HepG2 (cell line): Measurements from ENCODE around the gene ZNF839. TPM values are rescaled to one million over a fixed set of nuclear protein-coding genes. Genes with fewer than 3 reads are reported as not detected.

Experiments
- ATF5 ChIP-seq: sonication (generic); formaldehyde crosslinking; IDR thresholded peaks from 2 replicates; pipeline ENCODE4 v1.4.0; 2020; ENCODE audit warnings: mild to moderate bottlenecking, low read depth, missing genetic modification reagents
- BRCA1 ChIP-seq: sonication (generic); formaldehyde crosslinking; IDR thresholded peaks from 2 replicates; pipeline ENCODE4 v1.4.0; 2020; ENCODE audit warnings: missing genetic modification reagents
- IRX3 ChIP-seq: sonication (generic); formaldehyde crosslinking; IDR thresholded peaks from 2 replicates; pipeline ENCODE4 v1.8.1; 2023; ENCODE audit warnings: mild to moderate bottlenecking, low read depth, missing genetic modification reagents, borderline replicate concordance
- MED8 ChIP-seq: sonication (generic); formaldehyde crosslinking; IDR thresholded peaks from 2 replicates; pipeline ENCODE4 v1.8.1; 2023; ENCODE audit warnings: mild to moderate bottlenecking, missing genetic modification reagents; ENCODE audit not compliant: insufficient replicate concordance
- MYC ChIP-seq: sonication (generic); formaldehyde crosslinking; IDR thresholded peaks from 2 replicates; pipeline ENCODE4 v1.9.0; 2021; ENCODE audit warnings: missing genetic modification reagents, borderline replicate concordance
- PCBP1 ChIP-seq: fragments of 200-400 bp; formaldehyde crosslinking; IDR thresholded peaks from 2 replicates; pipeline ENCODE4 v1.6.1; 2017; ENCODE audit warnings: mild to moderate bottlenecking, low read depth, low read length, borderline replicate concordance
- PCBP2 ChIP-seq: fragments of 200-400 bp; formaldehyde crosslinking; optimal IDR thresholded peaks from 2 replicates; pipeline ENCODE3; 2018; ENCODE audit warnings: low read length, low read depth; ENCODE audit not compliant: poor library complexity, severe bottlenecking
- PLSCR1 ChIP-seq: sonication (generic); formaldehyde crosslinking; IDR thresholded peaks from 2 replicates; pipeline ENCODE4 v1.5.0; 2020; ENCODE audit warnings: missing genetic modification reagents, mild to moderate bottlenecking, borderline replicate concordance
- RERE ChIP-seq: IDR thresholded peaks from 2 replicates; pipeline ENCODE4 v1.6.1; 2016; ENCODE audit warnings: low read depth, missing genetic modification reagents, missing compliant biosample characterization
- SIX4 ChIP-seq: sonication (generic); formaldehyde crosslinking; IDR thresholded peaks from 2 replicates; pipeline ENCODE4 v1.4.0; 2020; ENCODE audit warnings: missing genetic modification reagents
- TCF12 ChIP-seq, 2 experiments: fragments of 450-650 bp in 1 of 2; sonication (generic) in 1 of 2; formaldehyde crosslinking in 1 of 2; IDR thresholded peaks; 2 replicates each; pipeline versions ENCODE4 v1.6.1 to v1.8.0; 2017 to 2022; ENCODE audit warnings: antibody characterized with exemption in 1 of 2, mild to moderate bottlenecking in 1 of 2, missing genetic modification reagents in 1 of 2, moderate library complexity in 1 of 2
- TERF1 ChIP-seq: sonication (generic); formaldehyde crosslinking; IDR thresholded peaks from 2 replicates; pipeline ENCODE4 v1.8.0; 2022; ENCODE audit warnings: mild to moderate bottlenecking, missing genetic modification reagents, moderate library complexity
- ZKSCAN8 ChIP-seq: IDR thresholded peaks from 2 replicates; pipeline ENCODE4 v1.6.1; 2016; ENCODE audit warnings: borderline replicate concordance, missing genetic modification reagents, missing compliant biosample characterization
- ZMAT3 ChIP-seq: sonication (generic); formaldehyde crosslinking; conservative IDR thresholded peaks from 2 replicates; pipeline ENCODE4 v1.7.0; 2021; ENCODE audit warnings: missing genetic modification reagents
- ZNF704 ChIP-seq: sonication (generic); formaldehyde crosslinking; IDR thresholded peaks from 2 replicates; pipeline ENCODE4 v1.8.1; 2023; ENCODE audit warnings: mild to moderate bottlenecking, inconsistent platforms, moderate library complexity, missing genetic modification reagents, borderline replicate concordance
- ZNF839 ChIP-seq: sonication (generic); formaldehyde crosslinking; IDR thresholded peaks from 2 replicates; pipeline ENCODE4 v1.4.0; 2020; ENCODE audit warnings: missing genetic modification reagents, mild to moderate bottlenecking, borderline replicate concordance
- ZSCAN29 ChIP-seq: sonication (generic); formaldehyde crosslinking; conservative IDR thresholded peaks from 2 replicates; pipeline ENCODE4 v1.4.0; 2020; ENCODE audit warnings: mild to moderate bottlenecking, missing genetic modification reagents
- polyA plus RNA-seq, 8 experiments: library from polyadenylated mRNA; depleted of rRNA in 3 of 8; stranded (reverse) in 7 of 8; unstranded in 1 of 8; fragments of >200 nt; fragmentation: Illumina TruSeq in 4 of 8; extraction: Trizol in 4 of 8; gene quantifications; 2 replicates each; pipeline versions ENCODE4 v1.2.1 to v1.2.3, GENCODE V29; 2011 to 2016; ENCODE audit warnings: low read depth in 4 of 8, missing spikeins in 1 of 8, mixed read lengths in 1 of 8; ENCODE audit not compliant: insufficient read depth in 1 of 8
- total RNA-seq, 5 experiments: library from RNA; depleted of rRNA; stranded (reverse); fragments of >200 nt; fragmentation: Illumina TruSeq; extraction: Trizol; gene quantifications; 2 replicates each; pipeline ENCODE4 v1.2.3, GENCODE V29; 2016; ENCODE audit warnings: low read depth in 1 of 5

Gene ZNF839
- total and polyA plus RNA-seq, 2 of the 13 experiments (the other 11 are each of a cell fraction or from before 2014, with no cell fraction given), result 11.1 to 12.8 TPM

- TF ChIP-seq ATF5 (no peak), ZNF704 (CRISPR knock-in tag) (no peak), ZSCAN29 (CRISPR knock-in tag) (peak; percentile 28; the same call in 1 of the 2 replicates), SIX4 (CRISPR knock-in tag) (no peak), ZKSCAN8 (CRISPR knock-in tag) (no peak), ZMAT3 (CRISPR knock-in tag) (peak; percentile 40; the same call in 1 of the 2 replicates), RERE (CRISPR knock-in tag) (no peak; the same call in 1 of the 2 replicates), IRX3 (CRISPR knock-in tag) (no peak), ZNF839 (no peak; the same call in 1 of the 2 replicates), MED8 (CRISPR knock-in tag) (peak; percentile 51), PLSCR1 (no peak), TERF1 (no peak), TCF12 (IDR thresholded peaks at IDR 0.05) (no peak), TCF12 (CRISPR knock-in tag; IDR thresholded peaks at IDR 0.05) (0 out of 2 replicates have a peak, but pooled peaks have one; percentile 50), PCBP2 (no peak), BRCA1 (CRISPR knock-in tag) (0 out of 2 replicates have a peak, but pooled peaks have one; percentile 30), PCBP1 (no peak), MYC (CRISPR knock-in tag) (peak; percentile 61; the same call in 1 of the 2 replicates)
Observed at GRCh38 chr14:102316743-102317563, 2.6 kb upstream of the ZNF839 start (continued).
